A204.1 (cell line): Measurements from ENCODE around the gene TBC1D16.
"Not testable (repeated sequence)": the region's sequence is repeated elsewhere in the genome, so short reads cannot be mapped to it uniquely, and the experiment has no call there.

Source experiments
- FAIRE-seq: peaks from 2 replicates; lab custom pipeline; 2012; peaks lifted over from hg19 to GRCh38; lab: Jason Lieb, UNC

TBC1D16 gene

DNA sequence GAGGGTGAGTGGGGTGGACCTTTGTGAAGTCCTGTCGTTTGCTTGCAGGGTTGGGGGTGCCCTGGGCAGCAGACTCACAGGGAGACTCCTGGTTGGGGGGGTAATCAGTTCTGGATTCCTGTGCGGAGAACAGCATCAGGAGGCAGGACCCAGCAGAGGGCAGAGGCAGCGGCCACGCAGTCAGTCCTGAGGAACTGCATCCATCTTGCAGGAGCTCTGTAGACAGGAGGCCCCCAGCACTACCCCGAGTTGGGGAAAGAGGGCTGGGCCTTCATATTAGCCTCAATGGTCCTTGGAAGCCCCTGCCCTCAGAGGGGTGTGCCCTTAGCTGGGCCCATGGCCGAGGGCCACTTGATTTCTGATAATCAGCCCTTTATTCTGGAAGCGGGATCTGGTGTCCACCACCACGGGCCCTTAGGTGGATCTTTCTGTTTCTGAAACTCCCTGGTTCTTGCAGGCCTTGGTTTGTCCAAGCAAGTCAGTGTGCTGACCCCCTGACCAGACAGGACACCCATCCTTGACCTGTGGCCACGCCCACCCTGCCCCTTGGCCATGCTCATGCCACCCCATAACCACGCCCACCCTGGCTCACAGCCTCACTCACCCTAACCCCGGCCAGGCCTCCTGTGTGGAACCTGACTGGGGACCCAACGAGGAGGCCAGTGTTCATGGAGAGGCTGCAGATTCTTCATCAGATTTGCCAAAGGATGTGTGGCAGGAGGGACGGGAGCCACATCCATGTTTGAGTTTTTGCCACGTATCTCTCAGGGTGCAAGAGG lies 122.9 kb downstream of the TBC1D16 start:
- FAIRE-seq, result no peak

DNA sequence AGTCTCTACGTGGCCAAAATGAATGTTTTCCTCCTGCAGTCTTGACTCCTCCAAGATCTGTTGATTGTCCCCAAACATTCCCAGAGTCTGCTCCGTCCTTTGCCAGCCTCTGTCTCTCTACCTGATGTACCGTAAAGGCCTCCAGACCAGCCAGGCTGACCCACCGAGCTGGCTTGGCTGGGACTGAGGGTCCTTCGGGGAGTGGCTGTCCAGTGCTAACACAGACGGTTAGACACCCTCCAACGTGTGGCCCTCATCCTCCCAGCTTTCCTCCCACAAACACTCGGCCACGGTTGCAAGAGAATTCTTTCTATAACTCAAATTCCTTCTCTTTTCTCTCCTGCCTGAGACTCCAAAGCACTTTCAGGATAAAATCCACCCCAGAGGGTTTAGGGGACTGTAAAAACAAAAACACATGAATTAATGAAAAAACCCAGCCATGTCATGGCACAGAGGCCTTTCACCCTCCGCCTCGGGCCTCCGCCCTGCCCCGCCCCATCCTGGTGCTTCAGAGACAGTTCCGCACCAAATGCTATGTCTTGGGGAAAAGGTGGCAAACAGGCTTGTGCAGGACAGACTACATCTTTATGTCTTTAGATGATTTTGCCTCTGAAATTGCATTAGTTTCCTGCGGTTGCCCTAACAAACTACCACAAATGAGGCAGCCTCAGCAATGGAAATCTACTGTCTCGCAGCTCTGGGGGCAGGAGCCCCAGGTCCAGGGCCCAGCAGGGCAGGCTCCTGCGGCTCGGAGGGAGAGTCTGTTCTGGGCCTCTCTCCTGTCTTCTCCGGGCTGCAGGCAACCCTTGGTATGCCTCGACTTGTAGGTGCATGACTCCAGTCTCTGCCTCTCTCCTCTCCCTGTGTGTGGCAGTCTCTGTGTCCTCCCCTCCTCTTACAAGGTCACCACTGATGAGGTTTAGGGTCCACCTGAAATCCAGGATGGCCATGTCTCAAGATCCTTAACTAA lies 124.0 kb downstream of the TBC1D16 start:
- FAIRE-seq, result no peak

DNA sequence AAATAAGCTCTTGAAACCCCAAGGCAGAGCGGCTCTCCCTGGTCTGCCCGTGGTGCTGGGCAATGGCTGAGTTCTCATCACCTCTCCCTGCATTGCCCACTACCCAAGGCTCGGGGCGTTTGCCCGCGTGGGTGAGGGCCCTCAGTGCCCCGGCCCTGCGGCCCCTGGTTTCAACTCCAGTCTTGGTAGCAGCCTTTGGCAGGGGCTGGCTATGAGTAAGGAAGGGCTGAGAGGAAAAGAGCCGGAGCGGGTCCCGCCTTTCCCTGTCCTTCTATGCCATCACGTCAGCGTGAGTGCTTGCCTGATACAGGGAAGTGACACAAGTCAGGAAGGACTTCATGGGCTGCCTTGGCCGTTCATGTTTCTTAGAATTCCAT lies 124.7 kb downstream of the TBC1D16 start:
- FAIRE-seq, result no peak

GRCh38 chr17:79909121-79909520 lies 126.6 kb downstream of the TBC1D16 start:
- FAIRE-seq, result no peak

GRCh38 chr17:79907850-79908249 lies 127.8 kb downstream of the TBC1D16 start:
- FAIRE-seq, result no peak

- no peak for FAIRE-seq
Observed at GRCh38 chr17:79907217-79907715, 128.4 kb downstream of the TBC1D16 start.

- no peak for FAIRE-seq
Observed at GRCh38 chr17:79905832-79906231, 129.8 kb downstream of the TBC1D16 start.

DNA sequence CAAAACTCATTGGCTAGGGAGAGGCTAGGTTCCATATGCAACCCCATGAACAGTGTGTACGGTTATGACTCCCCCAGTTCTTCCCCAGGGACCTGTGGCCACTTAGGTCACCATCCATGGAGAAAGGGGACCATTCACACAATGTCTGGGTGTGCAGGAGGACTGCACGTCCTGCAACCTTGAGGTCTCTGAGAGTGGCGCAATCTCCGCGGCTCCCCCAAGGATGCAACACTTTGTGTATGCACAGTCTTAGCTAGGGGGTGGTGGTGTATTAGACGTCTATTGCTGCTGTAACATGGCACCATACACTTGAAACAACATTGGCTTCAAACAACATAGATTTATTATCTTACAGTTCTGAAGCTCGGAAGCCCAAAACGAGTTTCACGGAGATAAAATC lies 130.8 kb downstream of the TBC1D16 start:
- no peak for FAIRE-seq

GRCh38 chr17:79902146-79902791 lies 133.4 kb downstream of the TBC1D16 start:
- no peak for FAIRE-seq

DNA sequence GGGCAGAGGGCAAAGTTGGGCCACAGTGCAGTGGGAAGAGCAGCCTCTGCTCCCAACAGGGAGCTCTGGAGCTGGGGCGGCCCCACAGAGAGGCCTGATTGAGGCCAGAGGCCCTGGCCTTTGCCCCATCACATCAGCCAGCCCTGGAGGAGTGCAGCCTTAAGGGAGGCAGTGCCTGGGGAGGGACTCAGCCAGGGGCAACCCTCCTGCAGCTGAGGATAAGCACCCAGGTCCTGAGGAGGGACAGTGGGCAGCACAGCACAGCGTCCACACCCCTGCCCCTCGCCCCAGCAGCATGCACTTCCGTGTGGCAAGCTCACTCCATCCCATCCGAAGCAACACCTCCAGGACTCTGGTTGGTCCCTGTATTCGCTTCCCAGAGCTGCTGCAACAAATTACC lies 134.5 kb downstream of the TBC1D16 start:
- FAIRE-seq, result no peak

DNA sequence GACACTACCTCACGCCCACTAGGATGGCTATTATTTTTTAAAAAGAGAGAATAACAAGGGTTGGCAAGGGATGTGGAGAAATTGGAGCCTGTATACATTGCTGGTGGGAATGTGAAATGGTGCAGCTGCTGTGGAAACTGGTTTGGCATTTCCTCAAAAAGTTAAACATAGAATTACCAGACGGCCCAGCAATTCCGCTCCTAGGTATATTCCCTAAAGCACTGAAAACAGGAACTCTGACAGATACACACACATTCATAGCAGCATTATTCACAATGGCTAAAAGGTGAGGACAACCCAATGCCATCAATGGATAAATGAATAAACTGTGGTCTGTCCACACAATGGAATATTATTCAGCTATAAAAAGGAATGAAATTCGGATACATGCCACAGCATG lies 136.1 kb downstream of the TBC1D16 start:
- no peak for FAIRE-seq

GRCh38 chr17:79897243-79898063 lies 138.2 kb downstream of the TBC1D16 start:
- no peak for FAIRE-seq

- not testable (repeated sequence) for FAIRE-seq
Observed at GRCh38 chr17:79893457-79893856, 142.2 kb downstream of the TBC1D16 start.

DNA sequence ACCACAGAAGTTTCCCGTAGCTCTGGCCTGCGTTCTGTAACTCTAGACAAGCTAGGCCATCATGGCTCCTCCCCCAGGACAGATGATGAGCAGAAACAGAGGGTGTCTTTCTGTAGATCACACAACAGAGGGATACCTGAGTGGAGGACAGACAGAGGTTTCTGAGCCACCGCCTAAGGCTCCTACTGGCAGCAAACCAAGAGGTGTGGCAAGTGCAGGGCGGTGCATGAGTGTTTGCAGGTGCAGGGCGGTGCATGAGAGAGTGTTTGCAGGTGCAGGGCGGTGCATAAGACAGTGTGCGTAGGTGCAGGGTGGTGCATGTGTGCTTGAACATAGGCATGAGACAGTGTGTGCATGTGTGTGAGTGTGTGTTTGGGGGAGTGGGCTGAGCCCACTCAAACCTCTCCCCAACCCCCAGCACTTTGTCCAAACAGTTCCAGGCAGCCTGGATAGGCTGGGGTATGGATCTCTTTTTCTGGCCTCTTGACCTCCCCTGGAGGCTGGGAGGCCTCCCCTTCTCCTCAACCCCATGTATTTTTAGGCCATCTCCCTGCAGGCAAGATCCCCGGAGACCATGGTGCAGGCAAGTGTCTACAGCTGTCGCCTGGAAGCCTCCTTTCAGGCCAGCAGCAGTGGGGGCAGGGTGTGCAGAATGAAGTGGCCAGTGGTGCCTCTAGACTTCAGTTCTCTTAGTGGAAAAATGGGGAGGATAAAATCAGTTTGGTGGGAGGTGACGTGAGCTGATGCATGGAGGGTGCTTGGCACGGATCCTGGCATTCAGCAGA lies 143.0 kb downstream of the TBC1D16 start:
- FAIRE-seq, result no peak

DNA sequence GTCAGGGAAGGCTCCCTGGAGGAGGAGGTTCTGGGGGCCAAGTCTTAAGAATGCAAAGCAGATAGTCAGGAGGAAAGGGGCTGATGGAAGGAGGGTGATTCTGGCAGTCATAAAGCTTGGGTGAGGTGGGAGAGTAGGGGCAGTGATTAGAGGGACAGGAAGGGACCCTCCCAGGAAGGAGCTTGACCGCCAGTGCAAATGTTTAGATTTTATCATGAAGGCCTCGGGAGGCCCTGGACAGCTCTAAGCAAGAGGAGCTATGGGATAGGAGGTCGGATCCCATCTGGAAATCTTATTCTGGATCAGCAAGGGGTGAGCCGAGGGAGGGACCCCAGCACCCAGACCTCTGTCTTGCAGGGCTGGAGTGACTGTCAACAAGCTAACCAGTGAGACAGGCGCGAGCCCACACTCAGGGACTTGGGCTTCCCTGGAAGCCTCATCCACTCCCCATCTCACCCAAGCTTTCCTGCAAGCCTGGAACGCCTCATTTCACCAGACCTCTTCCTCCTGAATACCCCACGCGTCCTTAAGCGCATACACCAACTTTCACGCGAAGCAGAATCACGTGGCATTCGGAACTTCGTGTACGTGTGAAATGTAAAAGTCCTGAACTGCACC lies 144.4 kb downstream of the TBC1D16 start:
- no peak for FAIRE-seq

- no peak for FAIRE-seq
Observed at GRCh38 chr17:79890706-79891105, 145.0 kb downstream of the TBC1D16 start.

DNA sequence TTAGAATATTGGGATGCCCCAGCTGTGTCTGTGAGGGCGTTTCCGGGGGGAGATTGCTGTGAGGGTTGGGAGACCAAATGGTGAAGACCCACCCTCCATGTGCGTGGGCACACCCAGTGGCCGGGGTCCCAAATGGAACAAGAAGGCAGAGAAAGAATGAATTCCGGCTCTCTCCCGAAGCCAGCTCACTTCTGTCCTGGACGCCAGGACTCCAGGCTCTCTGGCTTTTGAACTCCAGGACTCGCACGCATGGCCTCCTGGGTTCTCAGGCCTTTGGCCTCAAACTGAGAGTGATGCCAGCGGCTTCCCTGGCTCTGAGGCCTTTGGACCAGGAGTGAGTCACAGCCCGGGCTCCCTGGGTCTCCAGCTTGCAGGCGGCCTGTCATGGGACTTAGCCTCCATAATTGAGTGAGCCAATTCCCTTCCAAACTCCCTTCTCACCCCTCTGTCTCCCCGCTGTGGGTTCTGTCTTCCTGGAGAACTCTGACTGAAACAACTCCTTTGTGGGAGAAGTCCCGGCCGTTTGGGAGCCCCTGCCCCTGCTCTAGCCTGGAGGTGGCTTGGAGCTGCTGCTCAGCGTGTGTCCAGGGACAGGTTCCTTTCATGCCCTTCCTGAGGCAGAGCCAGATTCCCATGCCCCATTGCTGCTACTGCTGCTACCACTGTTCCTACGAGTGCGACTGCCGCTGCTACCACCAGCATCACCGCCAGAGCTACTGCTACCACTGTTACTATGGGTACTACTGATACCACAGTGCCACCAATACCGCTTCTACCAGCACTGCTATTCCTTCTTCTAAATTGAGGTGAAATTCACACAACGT lies 146.6 kb downstream of the TBC1D16 start:
- FAIRE-seq, result no peak

GRCh38 chr17:79888009-79888540 lies 147.6 kb downstream of the TBC1D16 start:
- FAIRE-seq, result no peak

GRCh38 chr17:79887451-79887991 lies 148.2 kb downstream of the TBC1D16 start:
- FAIRE-seq, result no peak
